NCI-H128 (cell line): ENCODE results near the gene TCEAL5.
"Not testable (repeated sequence)": the region's sequence is repeated elsewhere in the genome, so short reads cannot be mapped to it uniquely, and the experiment has no call there.

ENCODE experiments used
- DNase-seq: peaks from one replicate; lab custom pipeline; 2025; ENCODE audit not compliant: unreplicated experiment; lab: John Stamatoyannopoulos, UW

Gene TCEAL5, protein sequence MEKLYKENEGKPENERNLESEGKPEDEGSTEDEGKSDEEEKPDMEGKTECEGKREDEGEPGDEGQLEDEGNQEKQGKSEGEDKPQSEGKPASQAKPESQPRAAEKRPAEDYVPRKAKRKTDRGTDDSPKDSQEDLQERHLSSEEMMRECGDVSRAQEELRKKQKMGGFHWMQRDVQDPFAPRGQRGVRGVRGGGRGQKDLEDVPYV

DNA sequence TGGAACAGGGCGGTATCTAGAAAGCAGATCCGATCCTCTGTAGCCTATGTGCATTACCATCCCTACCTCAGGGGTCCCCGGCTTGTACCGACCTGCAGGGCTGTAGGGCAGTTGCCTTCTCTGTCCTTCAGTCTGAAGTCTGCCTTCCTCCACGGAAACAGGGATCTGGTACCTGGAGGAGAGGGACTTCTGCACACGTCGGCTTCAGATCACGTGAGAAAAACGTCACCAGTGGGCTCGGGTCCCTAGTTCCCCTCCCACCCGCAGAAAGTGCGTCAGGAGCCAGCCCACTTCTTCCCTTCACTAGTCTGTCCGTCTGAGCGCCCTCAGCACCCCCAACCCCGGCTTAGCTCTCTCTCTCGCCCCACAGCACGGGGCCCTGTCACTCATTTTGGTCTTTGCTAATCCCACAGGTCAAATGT is at the start of gene TCEAL5:
TCEAL5 (minus strand) TSS at position 170 of the 422 bp plus-strand sequence. CDS start 2,187 bp downstream, outside the sequence.
- peak; percentile 53 for DNase-seq

DNA sequence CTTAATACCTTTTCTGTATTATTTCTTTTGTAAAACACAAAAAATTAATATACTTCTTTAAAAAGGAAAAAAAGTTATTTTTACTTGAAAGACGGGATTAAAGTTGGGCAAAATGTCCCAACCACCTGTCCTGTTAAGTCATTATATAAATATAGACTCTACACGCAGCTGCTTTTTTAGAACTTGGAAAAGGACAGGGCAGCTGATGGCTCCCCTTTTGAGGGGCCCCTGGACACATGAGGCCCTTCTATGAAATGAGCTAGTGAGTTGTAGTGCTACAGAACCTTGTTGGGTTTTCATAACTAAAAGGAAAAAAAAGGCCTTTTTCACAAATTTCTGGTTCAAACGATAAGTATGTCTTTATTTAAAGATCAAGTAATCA is 34.8 kb upstream of the TCEAL5 start:
- no peak for DNase-seq

DNA sequence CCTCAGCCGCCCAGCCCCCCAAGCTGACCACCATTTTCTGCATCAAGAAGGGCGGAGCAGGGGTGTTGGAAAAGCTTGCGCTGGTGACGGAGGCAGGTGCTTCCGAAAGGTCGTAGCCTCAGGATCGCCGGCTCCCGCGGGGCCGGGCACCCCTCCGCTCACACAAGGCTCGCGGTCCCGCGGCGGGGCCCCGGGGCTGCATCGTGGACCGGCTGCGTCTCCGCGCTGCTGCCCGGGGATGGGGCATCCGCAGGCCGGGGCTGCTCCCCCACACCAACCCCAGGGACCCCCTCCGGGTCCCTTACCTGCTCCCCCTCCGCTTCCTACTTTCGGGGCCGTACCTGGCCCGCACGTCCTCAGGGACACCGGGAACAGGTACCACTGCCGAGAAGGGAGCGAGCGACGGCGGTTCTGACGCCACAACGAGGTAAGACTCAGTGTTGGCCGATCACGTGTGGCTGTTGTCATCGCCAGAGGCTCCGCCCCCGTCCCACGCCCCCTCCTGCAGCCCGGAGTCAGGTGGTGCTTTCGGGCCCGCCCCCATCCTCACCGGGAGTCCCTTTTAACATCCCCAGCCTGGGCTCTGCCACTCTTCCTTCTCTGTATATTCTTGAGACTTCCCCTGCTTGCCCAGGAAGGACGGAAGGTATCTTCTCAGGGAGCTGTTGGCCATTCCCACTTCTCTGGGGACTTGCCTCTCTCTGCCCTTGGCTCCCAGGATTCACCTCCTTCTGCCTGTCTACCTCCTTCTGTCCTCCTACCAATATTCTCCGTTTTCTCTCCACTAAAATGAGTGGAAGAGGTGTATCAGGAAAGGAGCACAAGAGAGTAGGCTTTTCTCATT is 34.2 kb upstream of the TCEAL5 start, which contains the start of gene BEX2:
BEX2 (minus strand) TSS at position 436 of the 844 bp plus-strand sequence. CDS start 1,014 bp downstream, outside the sequence.
- DNase-seq = peak; percentile 38

DNA sequence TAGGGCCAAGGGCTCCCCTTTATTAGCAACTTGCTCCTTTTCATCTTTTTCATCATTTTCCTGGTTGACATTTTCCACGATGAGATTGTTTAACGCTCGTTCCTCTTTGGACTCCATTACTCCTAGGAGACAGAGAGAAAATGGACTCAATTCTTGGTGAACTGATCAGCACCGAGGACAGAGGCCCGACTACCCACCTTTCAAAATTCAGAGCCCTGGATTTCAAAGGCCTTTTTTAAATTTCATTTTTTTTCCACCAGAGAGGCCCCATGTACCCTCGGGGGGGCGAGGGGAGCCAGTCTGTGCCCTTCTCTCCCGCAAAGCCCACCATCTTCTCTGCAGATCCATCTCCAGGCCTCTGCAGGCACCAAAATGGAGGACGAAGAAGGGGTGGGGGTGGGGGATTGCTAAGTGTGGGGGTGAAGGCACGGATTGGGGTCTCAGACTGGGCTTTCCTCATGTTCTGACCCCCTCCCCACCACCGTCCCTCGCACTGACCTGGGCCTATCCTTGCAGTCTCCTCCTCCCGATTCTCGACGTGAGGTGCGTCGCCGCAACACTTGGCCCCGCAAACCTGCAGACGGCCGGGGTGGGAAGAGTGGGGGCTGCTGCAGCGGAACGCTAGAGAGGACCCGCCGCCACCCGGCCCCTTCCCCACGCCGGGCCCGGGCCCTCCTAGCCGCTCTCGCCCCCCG is 33.5 kb upstream of the TCEAL5 start:
- no peak for DNase-seq

DNA sequence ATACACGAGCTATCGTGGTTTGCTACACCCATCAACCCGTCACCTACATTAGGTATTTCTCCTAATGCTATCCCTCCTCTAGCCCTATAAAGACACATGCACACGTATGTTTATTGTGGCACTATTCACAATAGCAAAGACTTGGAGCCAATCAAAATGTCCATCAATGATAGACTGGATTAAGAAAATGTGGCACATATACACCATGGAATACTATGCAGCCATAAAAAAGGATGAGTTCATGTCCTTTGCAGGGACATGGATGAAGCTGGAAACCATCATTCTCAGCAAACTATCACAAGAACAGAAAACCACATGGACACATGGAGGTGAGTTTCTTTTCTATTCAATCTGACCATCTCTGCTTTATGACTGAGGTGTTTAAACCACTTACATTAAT is 29.1 kb upstream of the TCEAL5 start:
- not testable (repeated sequence) for DNase-seq

DNA sequence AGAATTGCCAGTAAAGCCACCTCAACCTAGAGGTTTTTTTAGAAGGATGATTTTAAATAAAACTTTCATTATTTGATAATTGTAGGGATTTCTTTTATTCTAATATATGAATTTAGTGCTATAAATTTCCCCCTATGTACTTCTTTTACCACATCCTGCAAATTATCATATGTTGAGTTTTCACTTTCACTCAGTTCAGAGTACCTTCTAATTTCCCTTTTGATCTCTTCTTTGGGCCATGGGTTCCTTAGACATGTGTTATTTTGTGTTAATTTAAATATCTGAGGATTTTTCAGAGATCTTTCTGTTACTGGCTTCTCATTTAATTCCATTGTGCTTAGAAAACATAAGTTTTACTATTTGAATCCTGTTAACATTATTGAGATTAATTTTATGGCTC is 28.2 kb upstream of the TCEAL5 start:
- no peak for DNase-seq

DNA sequence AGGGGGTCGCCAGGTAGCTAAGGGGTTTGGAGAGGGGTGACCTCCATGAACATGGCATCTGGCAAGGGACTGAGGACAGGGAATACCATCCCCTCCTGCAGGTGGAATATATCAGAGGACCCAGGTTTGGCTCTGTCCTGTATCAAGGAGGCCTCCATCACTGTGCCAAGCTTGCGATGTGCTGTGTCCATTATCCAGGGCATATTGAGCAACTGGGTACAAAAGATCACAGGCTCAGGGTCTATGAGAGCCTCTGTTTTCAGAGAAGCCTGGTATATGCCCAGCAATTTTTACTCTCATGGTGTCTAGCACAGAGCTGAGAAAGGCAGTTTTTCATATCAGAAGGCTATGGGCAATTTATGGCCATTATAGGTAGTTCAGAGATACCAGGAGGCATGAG is 16.6 kb upstream of the TCEAL5 start:
- no peak for DNase-seq

DNA sequence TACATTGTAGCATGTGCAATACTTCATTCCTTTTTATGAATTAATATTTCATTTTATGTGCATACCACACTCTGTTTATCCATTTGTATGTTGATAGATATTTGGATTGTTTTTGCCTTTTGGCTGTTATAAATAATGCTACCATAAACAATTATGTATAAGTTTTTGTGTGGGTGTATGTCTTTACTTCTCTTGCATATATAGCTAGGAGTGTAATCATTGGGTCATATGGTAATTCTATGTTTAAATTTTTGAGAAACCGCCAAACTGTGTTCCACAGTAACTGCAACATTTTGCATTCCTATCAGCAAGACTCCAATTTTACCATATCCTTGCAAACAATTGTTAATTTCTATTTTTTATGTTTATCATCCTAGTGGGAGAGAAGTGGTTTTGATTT is 3.1 kb upstream of the TCEAL5 start:
- DNase-seq = no peak

DNA sequence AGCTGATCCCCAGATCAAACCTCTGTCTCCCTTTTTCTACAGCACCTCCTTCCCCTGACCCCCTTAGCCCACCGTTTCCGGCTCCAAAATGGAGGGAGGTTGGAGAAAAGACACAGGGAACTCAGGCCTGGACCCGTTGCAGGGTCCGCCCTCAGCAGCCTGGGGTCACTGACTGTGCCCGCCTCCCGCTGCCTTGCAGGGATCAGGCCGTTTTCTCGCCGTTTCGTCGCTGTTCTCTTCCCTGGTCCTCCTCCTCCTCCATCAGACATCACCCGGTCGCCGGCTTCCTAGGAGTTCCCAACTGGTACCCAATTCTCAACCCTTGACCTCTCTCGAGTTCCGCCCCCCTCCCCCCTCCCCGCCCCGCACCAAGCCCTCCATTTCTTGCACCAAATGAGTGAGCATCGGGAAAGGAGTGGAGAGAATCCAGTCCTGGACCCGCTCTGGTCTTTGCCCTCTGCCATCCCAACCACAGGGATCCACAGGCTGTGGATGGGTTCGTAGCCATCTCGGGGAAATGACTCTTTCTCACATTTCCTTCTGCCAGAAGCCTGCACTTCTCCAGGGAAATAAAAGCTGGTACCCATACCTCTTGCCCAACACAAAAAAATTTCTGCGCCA is 493 bp downstream of the TCEAL5 start:
- DNase-seq = no peak

DNA sequence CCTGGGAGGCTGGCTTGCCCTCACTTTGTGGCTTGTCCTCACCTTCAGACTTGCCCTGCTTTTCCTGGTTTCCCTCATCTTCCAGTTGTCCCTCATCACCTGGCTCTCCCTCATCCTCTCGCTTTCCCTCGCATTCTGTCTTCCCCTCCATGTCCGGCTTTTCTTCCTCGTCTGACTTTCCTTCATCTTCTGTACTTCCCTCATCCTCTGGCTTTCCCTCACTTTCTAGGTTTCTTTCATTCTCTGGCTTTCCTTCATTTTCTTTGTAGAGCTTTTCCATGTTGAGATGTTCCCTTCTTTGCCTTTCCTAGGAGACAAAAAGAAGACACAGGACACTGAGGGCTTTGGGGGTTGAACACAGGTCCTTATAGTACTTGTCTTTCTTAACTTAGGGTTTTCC is 2.3 kb downstream of the TCEAL5 start:
- no peak for DNase-seq

DNA sequence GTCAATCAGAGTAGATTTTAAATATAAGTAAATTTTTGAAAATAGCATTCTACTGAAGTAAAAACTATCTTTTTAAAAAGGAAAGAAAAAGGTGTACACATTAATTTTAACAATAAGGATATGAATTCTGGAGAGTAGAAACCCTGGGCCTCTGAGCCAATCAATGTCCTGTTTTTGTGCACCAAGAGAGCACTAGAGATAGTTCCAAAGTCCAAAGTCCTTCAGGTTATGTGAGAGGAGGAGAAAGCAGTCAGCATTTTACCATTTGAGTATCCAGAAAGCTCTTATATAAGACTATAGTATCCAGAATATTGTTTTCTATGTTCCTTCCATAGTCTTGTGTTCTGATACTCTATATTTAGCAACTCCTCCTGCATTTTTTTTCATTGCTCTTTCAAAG is 18.3 kb downstream of the TCEAL5 start:
- DNase-seq = no peak

DNA sequence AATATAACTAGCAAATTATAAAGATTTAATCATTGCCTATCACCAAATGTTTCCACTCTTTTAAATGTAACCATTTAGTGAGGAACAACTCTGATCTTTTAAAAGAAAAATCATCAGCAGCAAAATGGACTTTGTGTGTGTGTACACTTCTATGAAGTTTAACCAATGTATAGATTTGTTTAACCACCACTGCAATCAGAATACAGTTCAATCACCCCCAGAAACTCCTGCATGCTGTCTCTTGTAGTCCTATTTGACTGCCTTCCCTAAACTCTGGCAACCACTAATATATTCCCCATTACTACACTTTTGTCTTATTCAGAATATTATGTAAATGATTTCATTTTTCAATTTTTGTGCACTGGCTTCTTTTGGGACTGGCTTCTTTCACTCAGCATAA is 19.9 kb downstream of the TCEAL5 start:
- DNase-seq = no peak

DNA sequence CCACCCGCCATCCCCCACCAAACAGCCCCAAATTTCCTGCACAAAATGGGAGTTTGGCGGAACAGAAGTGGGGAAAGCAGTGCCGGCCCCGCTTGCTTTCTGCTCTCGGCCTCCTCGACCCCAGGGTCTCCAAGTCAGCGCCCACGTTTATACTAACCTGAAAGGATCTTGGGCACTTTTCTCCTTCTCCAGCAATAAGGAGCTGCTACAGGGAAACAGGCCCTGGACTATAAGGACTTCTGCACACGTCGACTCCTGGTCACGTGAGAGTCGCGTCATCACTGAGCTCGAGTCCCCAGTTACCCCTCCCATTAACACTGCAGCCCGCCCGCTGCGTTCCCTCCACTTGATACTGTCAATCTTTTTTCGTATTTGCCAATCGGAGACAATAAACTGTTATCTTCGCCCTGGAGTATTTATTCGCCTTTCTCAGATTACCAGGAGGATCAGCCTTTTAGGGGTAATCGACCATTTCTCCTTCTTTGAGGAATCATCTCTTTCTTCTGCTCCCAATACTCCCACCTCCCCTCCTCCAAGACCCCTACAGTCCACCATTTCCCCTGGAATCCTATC is 21.5 kb downstream of the TCEAL5 start, which contains the start of gene TCEAL8:
TCEAL8 (minus strand) TSS at position 235 of the 573 bp plus-strand sequence. CDS start 1,176 bp downstream, outside the sequence.
- peak; percentile 68 for DNase-seq

DNA sequence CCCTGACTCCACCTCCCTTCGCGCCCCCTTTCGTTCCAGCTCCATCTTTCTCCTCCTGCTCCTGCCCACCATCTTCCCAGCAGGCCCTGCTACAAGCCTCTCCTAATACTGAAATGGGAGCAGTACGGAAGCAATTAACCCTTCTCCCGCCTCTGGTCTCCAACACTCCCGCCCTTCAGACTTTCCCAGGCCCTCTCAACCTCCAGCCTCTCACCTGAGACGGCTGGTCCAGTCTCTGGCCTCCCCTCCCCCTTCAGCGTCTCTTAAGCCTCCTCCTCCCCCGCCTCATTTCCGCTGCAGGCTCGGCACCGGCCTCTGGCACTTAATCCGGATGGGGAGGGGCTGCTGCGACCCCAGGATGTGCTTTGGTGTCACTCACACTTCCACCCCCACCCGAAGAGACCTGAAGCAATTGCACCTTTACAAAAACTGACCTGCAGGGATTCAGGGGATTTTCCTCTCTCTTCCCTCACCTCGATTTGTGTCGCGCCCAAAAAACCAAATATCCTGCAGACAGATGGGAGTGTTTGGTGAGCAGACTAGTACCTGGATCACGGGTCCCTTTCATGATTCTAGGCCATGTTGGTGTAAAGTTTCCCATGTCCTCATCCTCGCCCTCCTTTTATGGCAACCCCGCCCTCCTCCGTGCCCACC is 22.3 kb downstream of the TCEAL5 start:
- peak; percentile 20 for DNase-seq

DNA sequence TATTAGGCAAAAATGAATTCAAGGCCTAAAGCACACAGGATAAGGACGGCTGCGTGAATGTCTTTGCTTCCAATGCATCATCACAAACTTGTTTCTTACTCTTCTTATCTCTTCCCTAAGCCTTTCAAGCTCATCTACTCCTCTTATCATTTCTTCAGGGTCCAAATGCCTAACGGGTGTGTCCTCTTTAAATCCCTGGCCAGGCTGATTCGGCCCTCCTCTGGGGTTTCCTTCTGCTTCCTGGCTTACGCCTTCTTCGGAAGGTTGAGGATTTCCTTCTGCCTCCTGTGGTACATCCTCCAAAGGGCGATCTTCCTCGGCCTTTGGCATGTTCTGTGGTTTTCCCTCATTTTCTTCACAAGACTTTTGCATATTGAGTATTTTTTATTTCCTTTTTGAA is 22.9 kb downstream of the TCEAL5 start:
- DNase-seq = no peak

DNA sequence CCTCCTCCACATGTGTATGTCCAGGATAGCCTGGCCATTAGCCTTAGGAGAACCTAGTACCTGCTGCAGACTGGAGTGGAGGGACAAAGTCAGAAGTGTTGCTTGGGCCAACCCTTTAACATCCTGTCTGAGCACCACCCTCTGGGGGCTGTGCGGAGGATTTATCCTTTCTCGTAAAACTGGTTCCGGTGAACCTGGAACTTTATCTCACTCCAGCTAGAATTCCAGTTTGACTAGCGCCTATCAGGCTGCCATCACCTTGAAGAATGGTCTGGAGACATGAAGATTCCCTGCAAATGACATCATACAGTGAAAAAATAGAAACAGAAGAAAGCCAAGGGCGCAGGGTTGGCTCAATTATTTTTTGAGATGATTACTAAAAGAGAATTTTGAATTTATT is 25.6 kb downstream of the TCEAL5 start:
- DNase-seq = no peak

DNA sequence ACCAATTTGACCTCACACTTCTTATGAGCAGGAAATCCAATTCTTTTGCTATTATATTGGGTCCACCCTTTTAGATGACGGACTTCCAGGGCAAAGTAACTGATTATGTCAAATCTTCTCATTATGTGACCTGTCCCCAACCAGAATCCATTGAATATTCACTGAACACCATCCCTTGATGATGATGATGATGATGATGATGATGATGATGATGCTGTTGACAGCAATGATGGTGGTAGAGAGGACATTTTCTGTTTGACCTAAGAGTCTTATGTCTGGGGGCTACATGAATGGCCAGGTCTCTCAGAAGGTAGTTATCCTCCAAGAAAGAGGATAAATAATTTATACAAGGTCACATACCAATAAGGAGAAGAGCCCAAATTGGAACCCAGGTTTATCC is 26.7 kb downstream of the TCEAL5 start:
- DNase-seq = no peak

DNA sequence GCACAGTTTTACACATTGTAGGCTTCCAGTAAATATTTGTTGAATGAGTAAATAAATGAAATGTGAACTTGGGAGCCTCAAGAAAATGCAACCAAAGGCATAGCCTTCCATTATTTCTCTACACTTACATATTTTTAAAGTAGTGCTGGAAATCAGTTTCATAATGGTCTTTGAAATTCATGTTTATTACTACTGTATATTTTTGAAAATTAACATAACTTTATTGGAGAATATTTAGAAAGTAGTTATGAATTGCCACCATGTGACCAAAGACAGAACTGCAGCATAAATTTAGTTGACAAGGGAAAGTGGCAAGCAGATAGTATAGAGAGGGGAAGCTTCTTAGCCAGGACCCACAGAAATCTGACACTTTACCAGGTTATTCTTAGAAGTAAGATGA is 28.0 kb downstream of the TCEAL5 start:
- DNase-seq = no peak

DNA sequence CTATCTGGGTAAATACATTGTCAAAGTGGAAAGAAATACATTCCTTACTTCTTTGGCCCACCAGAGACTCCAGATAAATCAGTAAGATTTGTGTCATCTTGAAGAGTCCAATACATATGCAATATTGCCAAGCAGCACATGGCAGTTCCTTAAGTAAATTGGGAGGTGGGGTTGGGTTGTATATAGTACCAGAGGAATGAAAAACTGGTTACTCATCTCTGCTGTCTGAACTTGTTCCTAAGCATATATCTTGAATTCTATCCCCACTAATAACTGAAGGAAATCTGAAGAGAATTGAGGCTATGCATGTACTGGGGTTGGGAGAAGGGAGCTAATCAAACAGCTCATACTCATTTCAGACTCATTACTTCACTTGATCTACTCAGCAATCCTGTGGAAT is 36.4 kb downstream of the TCEAL5 start:
- no peak for DNase-seq

DNA sequence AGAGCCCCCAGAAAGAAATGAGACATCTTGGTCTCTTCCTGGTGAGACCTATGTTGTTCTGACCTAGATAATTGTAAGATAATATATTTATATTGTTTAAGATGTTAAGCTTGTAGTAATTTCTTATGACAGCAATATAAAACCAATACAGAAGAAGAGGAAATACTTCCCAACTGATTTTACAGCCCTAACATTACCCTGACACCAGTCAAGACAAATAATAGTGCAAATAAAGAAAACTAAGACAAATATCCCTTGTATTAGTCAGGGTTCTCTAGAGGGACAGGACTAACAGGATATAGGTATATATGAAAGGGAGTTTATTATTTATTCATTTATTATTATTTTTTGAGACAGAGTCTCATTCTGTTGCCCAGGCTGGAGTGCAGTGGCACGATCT is 40.3 kb downstream of the TCEAL5 start:
- no peak for DNase-seq
